ENCODE data around the gene CALHM5. TPM values are rescaled to one million over a fixed set of nuclear protein-coding genes. Genes with fewer than 3 reads are reported as not detected.

Gene CALHM5
- total RNA-seq, 1 experiment from 2014 or later = 8.7 TPM

Other genes with a start within 250 kb of the CALHM5 start
- gene TSPYL1, start 231.7 kb upstream of the CALHM5 start, total RNA-seq (2014; rRNA removed; shearing (Covaris generic)) = 38.4 and 39.9 TPM in 2 replicates
- gene DSE, start 140.7 kb upstream of the CALHM5 start, total RNA-seq (2014; rRNA removed; shearing (Covaris generic)) = 58.6 and 67.1 TPM in 2 replicates
- 0.91 TPM in 1 of 2 replicates, not detected in the other for gene CALHM6, start 50.3 kb upstream of the CALHM5 start, total RNA-seq (2014; rRNA removed; shearing (Covaris generic))
- 0.17 TPM in 1 of 2 replicates, not detected in the other for gene TRAPPC3L, start 34.0 kb downstream of the CALHM5 start, total RNA-seq (2014; rRNA removed; shearing (Covaris generic))
- 0.39 TPM in 1 of 2 replicates, not detected in the other for gene CALHM4, start 42.1 kb downstream of the CALHM5 start, total RNA-seq (2014; rRNA removed; shearing (Covaris generic))
- 31.0 and 32.5 TPM in 2 replicates for gene RWDD1, start 59.9 kb downstream of the CALHM5 start, total RNA-seq (2014; rRNA removed; shearing (Covaris generic))
- gene RSPH4A, start 104.8 kb downstream of the CALHM5 start, total RNA-seq (2014; rRNA removed; shearing (Covaris generic)) = 0.06 and 0.27 TPM in 2 replicates
- 9.9 and 10.7 TPM in 2 replicates for gene ZUP1, start 157.1 kb downstream of the CALHM5 start, total RNA-seq (2014; rRNA removed; shearing (Covaris generic))
- gene KPNA5, start 169.6 kb downstream of the CALHM5 start, total RNA-seq (2014; rRNA removed; shearing (Covaris generic)) = 2.6 and 3.4 TPM in 2 replicates

All from H4 (cell line).